GM12801 (cell line): ENCODE data around the gene ANKUB1.

ENCODE experiments used
- TF ChIP-seq, protein P1 (sequence below): IDR thresholded peaks from one replicate; pipeline ENCODE4 v1.5.1; 2011; ENCODE audit warnings: control low read depth; ENCODE audit not compliant: insufficient read length; ENCODE audit errors: extremely low read depth

The ANKUB1 gene

DNA sequence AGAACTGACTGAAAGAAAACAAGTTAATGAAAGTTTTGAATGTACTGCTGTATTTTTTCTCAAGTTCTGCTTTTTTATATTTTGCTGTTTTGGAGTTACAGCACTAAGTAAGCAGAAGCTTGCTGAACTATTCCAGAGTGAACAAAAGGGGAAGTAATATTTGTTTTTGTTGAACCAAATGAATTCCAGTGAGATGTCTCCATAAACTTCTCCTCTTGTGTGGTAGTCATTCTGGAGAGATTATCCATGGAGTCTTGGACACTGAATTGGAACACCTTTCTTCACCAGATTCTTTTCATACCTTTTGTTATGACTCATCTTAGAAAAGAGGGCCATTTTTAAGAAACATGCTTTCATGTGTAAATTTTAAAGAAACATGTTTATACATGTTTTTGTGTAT, 8.8 kb downstream of the ANKUB1 start:
- TF ChIP-seq, protein P1, sequence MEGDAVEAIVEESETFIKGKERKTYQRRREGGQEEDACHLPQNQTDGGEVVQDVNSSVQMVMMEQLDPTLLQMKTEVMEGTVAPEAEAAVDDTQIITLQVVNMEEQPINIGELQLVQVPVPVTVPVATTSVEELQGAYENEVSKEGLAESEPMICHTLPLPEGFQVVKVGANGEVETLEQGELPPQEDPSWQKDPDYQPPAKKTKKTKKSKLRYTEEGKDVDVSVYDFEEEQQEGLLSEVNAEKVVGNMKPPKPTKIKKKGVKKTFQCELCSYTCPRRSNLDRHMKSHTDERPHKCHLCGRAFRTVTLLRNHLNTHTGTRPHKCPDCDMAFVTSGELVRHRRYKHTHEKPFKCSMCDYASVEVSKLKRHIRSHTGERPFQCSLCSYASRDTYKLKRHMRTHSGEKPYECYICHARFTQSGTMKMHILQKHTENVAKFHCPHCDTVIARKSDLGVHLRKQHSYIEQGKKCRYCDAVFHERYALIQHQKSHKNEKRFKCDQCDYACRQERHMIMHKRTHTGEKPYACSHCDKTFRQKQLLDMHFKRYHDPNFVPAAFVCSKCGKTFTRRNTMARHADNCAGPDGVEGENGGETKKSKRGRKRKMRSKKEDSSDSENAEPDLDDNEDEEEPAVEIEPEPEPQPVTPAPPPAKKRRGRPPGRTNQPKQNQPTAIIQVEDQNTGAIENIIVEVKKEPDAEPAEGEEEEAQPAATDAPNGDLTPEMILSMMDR = no peak

DNA sequence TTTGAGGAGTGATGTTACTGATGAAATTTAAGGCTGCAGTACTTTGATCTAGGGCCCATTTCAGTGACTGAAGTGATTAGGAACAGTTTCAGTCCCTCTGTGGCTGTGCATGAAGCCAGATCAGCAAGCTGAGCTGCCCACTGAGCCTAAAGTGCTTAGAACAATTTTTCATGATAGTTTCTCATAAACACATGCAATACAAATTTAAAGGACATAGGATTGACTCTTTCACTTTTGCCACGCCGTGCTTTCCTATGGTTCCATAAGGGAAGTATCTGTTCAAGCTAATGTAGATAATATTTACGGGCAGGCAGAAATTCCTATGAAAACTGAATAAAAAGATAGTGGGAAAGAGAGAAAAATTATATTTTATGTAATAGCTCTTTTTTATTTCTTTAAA, 10.6 kb downstream of the ANKUB1 start:
- TF ChIP-seq, protein P1 = no peak

- TF ChIP-seq, protein P1 = no peak
These were observed 11.1 kb downstream of the ANKUB1 start for GRCh38 chr3:149781211-149781610.

DNA sequence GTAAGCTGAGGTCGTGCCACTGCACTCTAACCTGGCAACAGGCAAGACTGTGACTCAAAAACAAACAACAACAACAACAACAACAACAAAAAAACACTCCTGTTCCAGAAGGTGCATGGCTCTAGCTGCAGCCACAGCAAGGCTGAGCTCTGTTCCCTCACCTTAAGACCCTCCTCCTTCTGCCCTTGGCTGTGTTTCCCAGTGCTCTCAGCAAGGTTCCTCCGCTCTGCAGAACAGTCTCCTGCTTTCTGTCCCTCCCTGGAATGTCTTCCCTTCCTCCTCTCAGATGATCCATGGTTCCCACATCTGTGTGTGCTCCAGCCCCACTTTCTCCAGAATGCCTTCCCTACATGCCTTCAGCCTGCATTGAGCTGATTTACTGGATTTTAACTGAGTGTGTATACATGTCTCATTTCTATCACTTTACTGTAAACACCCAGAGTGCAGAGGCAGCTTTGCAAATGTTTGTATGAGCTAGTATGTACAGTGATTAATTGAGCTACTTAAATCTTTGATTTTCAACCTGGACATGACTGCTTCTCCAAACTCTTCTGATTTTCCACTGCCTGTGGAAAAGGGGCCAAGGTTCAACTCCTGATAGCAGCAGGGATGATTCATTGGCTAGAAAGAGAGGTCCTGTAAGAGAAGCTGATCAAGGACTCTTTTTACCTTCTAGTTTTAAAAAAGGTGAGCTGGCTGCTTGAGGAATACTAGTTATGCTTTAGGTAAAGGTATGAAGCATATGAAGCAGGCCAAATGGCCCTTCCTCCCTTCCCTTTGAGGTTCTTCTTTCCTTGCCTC, 14.7 kb downstream of the ANKUB1 start:
- TF ChIP-seq, protein P1 = no peak

DNA sequence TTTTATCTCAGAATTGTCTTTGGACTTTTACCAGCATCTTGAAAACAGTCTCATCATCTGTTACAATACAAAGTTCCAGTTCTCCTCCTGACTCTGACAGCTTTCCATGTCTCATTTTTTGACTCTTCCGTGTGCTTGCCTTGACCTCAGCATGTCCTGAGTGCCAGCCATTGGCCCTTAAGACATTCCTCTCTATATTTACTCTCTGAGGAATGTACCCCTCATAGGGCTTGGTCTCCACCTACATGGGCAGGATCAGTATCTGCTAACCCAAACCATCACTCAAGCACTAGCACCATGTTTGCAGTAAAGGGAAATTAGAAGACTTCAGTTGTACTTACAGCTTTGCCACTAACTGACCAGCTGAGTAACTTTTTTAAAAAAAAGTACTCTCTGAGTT, 16.2 kb downstream of the ANKUB1 start:
- TF ChIP-seq, protein P1 = no peak

DNA sequence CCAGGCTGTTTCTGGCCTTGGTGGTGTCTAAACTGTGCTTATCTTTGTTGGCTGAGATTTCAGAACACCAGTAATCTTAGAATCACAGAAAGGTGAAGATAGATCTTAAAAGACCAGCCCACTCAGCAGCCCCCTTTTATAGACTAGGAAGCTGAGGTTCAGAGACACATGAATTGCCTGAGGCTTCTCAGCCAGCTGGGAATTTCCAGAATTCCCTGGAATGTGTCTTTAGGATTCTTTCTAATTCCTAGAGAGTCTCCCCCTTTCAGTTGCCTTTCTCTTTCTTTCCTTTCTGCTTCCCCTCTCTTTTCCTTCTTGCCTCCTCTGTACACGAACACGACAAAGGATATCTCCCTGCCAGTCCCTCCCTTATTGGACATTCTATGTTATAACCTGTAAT, 19.5 kb downstream of the ANKUB1 start:
- TF ChIP-seq, protein P1 = no peak

- TF ChIP-seq, protein P1 = no peak
These were observed 20.6 kb downstream of the ANKUB1 start for GRCh38 chr3:149771652-149772271.
